AG04450 (cell line): ENCODE measurements around the gene HSD17B1. TPM values are rescaled to one million over a fixed set of nuclear protein-coding genes. Genes with fewer than 3 reads are reported as not detected.

Experiments
- CTCF ChIA-PET: fragments of 300-600, 350-600 bp; formaldehyde crosslinking; extraction: SDS; loops from one replicate; lab custom pipeline; 2022; ENCODE audit warnings: antibody characterized with exemption, inconsistent platforms; lab: Charles Lee
- POLR2A ChIA-PET: fragments of 350-600 bp; formaldehyde crosslinking; extraction: SDS; loops from one replicate; lab custom pipeline; 2021; ENCODE audit warnings: antibody characterized with exemption, inconsistent platforms; lab: Yijun Ruan, JAX
- DNase-seq: peaks from one replicate; pipeline ENCODE4 v3.0.0-alpha.2; 2011; ENCODE audit warnings: low read depth, low spot score
- H3K27ac ChIP-seq: one replicate; pipeline ENCODE4 v1.5.1; 2012; ENCODE audit warnings: low read depth, low read length, control low read depth
- H3K27me3 ChIP-seq: one replicate; pipeline ENCODE4 v1.6.0; 2012; ENCODE audit warnings: low read length; ENCODE audit not compliant: control insufficient read depth, insufficient read depth
- H3K4me3 ChIP-seq: 2 replicates; pipeline ENCODE4 v1.5.1; 2011; ENCODE audit warnings: mild to moderate bottlenecking, low read depth, low read length, control low read depth
- H3K9me3 ChIP-seq: 2 replicates; pipeline ENCODE4 v1.5.1; 2012; ENCODE audit warnings: low read length; ENCODE audit not compliant: control insufficient read depth, insufficient read depth
- polyA plus RNA-seq: library from polyadenylated mRNA; depleted of rRNA; stranded (reverse); fragments of >200 nt; gene quantifications from 2 replicates; pipeline ENCODE4 v1.2.3, GENCODE V29; 2011
- TF ChIP-seq, protein P1 (sequence below): IDR thresholded peaks from 2 replicates; pipeline ENCODE4 v1.5.1; 2011; ENCODE audit warnings: low read depth, low read length, control low read depth, inconsistent platforms

The HSD17B1 gene
- polyA plus RNA-seq, 1 experiment: 0.87 TPM

DNA sequence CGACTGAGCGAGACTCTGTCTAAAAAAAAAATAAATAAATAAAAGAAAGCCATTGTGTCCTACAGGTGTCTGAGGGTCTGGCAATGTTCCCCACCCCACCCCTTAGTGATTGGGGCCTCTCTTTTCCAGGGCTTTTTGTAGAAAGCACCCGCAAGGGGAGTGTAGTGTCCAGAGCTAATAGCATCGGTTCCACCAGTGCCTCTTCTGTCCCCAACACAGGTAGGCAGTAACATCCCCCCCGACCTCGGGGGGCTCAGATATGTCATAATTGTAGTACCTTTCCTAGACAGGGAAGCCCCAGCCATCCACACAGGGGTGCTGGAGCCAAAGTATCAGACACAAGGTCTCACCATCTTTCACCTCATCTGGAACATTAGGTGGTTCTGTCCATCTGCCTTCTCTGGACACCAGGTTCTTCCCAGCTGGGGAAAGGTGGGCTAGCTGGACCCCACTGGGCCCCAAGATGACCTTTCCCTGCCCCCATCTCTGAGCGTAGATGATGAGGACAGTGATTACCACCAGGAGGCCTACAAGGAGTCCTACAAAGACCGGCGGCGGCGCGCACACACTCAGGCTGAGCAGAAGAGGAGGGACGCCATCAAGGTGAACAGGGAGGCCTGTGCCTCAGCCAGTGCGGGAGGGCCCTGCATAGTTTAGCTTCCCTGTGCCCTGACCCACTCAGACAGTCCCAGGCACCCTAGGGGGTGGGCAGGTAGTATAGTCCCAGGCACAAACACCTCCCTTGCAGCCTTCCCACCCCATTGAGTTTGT, 15.8 kb downstream of the HSD17B1 start:
- H3K27me3 ChIP-seq: no peaks in the 10 kb centered on the region
- DNase-seq: no peak
- H3K9me3 ChIP-seq: peaks cover 5% of the 10 kb centered on the region; the same call in 1 of the 2 replicates
- ChIA-PET POLR2A (no interaction called here), CTCF (no interaction called here)
- TF ChIP-seq, protein P1, sequence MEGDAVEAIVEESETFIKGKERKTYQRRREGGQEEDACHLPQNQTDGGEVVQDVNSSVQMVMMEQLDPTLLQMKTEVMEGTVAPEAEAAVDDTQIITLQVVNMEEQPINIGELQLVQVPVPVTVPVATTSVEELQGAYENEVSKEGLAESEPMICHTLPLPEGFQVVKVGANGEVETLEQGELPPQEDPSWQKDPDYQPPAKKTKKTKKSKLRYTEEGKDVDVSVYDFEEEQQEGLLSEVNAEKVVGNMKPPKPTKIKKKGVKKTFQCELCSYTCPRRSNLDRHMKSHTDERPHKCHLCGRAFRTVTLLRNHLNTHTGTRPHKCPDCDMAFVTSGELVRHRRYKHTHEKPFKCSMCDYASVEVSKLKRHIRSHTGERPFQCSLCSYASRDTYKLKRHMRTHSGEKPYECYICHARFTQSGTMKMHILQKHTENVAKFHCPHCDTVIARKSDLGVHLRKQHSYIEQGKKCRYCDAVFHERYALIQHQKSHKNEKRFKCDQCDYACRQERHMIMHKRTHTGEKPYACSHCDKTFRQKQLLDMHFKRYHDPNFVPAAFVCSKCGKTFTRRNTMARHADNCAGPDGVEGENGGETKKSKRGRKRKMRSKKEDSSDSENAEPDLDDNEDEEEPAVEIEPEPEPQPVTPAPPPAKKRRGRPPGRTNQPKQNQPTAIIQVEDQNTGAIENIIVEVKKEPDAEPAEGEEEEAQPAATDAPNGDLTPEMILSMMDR: no peak
- no peak overlapping the region for H3K27ac ChIP-seq
- H3K4me3 ChIP-seq: no peak overlapping the region

DNA sequence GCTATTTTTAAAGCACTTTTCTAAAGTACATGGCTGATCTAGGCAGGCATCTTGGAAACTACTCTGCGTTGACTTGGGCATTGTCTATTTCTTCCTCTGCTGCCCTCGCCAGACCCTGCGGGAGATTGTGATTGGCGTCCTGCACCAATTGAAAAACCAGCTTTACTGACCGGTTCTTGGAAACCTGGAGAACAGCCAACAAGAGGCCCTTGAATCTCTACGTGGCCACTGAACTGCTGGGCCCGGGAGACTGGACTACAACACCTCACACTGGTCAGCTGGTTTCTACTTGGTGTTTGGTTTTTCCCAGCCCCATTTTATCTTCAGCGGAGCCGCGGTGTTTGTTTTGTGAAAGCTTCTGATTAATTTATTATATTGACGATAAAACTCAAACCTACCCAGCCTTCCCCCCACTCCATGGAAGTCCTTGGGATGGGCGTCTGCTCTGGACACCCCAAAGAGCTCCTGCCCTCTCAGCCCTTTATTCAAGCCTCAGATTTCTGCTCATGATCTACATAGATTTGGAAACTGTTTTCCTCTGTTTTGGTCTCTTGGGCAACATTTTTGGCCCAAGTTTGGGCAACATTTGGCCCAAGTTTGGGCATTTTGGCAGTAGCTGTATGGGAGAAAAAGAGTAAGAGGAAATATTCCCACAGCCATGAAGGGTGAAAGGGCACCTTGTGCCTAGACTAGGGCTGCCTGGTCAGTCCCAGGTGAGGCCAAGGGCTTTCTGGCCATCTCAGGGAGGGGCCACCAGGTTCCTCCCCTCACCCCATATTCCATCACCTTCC, 18.9 kb downstream of the HSD17B1 start:
- CTCF ChIA-PET: no interaction called here
- DNase-seq: no peak
- TF ChIP-seq, protein P1: no peak
- H3K27ac ChIP-seq: no peak overlapping the region
- no peak overlapping the region for H3K4me3 ChIP-seq
- peaks cover 5% of the 10 kb centered on the region; the same call in 1 of the 2 replicates for H3K9me3 ChIP-seq
- H3K27me3 ChIP-seq: no peaks in the 10 kb centered on the region
- POLR2A ChIA-PET: interaction anchor here (0.6 kb wide), 1 partner anchor 25 kb away, joined by 5 read pairs; no protein-coding TSS in a partner anchor

DNA sequence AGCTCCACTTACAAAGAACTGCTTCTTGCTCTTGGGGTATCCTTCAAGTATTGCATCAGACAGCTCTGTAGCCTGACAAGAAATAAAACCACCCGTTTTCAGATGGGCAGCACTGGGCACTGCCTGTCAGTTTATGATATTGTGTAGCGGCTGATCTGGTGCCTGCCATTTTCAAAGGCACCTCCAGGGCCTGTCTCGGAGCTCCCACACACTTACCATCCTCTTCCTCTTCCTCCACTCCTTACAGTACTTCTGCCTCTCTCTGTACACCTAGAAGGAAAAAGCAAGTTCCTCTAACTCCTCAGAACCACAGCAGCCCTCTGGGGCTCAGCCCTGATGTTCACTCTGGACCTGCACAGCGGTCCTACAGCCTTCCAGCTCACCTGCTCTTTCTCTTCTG, 20.4 kb downstream of the HSD17B1 start:
- Histone ChIP-seq H3K27ac (no peak overlapping the region), H3K9me3 (no peaks in the 10 kb centered on the region), H3K27me3 (no peaks in the 10 kb centered on the region), H3K4me3 (no peak overlapping the region)
- CTCF ChIA-PET: no interaction called here
- POLR2A ChIA-PET: no interaction called here
- no peak for DNase-seq
- TF ChIP-seq, protein P1: no peak

DNA sequence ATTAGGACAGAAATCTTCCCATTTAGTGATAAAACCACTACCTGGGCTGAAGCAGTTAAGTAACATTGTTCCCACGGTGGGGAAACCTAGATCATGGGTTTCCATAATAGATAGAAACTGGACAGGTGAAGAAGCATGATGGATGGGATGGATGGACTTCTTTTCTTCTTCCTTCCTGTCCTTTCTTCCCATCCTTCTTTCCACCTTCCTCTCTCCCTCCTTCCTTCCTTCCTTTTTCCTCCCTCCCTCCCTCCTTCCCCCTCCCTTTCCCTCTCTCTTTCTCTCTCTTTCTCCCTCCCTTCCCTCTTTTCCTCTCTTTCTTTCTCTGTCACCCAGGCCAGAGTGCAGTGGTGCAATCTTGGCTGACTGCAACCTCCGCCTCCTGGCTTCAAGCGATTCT, 21.7 kb downstream of the HSD17B1 start:
- DNase-seq: no peak
- ChIA-PET POLR2A (no interaction called here), CTCF (no interaction called here)
- Histone ChIP-seq H3K27ac (no peak overlapping the region), H3K4me3 (no peak overlapping the region), H3K27me3 (no peaks in the 10 kb centered on the region), H3K9me3 (no peaks in the 10 kb centered on the region)
- TF ChIP-seq, protein P1: no peak
